B cell (primary cell): ENCODE measurements around the gene JAG1. TPM values are rescaled to one million over a fixed set of nuclear protein-coding genes. Genes with fewer than 3 reads are reported as not detected.

Experiments used
- ATAC-seq: fragments of 200-7000 bp; cut with Tn5 transposase; one replicate; pipeline ENCODE4 v1.10.0; 2021; ENCODE audit warnings: low read depth, mild to moderate bottlenecking, moderate number of reproducible peaks, moderate library complexity
- CTCF ChIA-PET: fragments of 350-600 bp; sonication (Branson Sonifier 250); formaldehyde crosslinking; loops from one replicate; lab custom pipeline; 2021; ENCODE audit warnings: antibody characterized with exemption, inconsistent platforms; lab: Charles Lee
- POLR2A ChIA-PET: fragments of 350-600 bp; sonication (Branson Sonifier 250); formaldehyde crosslinking; loops from one replicate; lab custom pipeline; 2021; ENCODE audit warnings: antibody characterized with exemption; lab: Charles Lee
- DNase-seq: peaks from one replicate; pipeline ENCODE4 v3.0.0; 2013
- H2AFZ ChIP-seq: 2 replicates; pipeline ENCODE4 v1.6.1; 2012; ENCODE audit warnings: mild to moderate bottlenecking, low read depth, low read length; ENCODE audit not compliant: insufficient read depth, poor library complexity, severe bottlenecking
- H3K27ac ChIP-seq, 2 donors: 1 replicate in 1 of 2; 2 replicates in 1 of 2; pipeline ENCODE4 v1.5.1; 2012 to 2013; ENCODE audit warnings: low read length in 2 of 2, mild to moderate bottlenecking in 2 of 2, moderate library complexity in 1 of 2
- H3K27me3 ChIP-seq, 4 experiments: fragments of 200-600 bp in 1 of 4; sonication (generic) in 1 of 4; replicated peaks in 1 of 4; 1 replicate in 2 of 4; 2 replicates in 2 of 4; pipeline versions ENCODE4 v1.6.1 to v1.7.0; 2013 to 2016; ENCODE audit warnings: low read length in 3 of 4, mild to moderate bottlenecking in 2 of 4, mixed read lengths in 1 of 4, moderate library complexity in 1 of 4; ENCODE audit not compliant: insufficient read depth in 4 of 4, control insufficient read depth in 3 of 4; ENCODE audit errors: control extremely low read depth in 1 of 4
- H3K36me3 ChIP-seq, 2 experiments: replicated peaks in 1 of 2; 1 replicate in 1 of 2; 2 replicates in 1 of 2; pipeline versions ENCODE4 v1.6.1 to v1.7.1; 2013; ENCODE audit warnings: low read length in 1 of 2; ENCODE audit not compliant: insufficient read depth in 2 of 2, control insufficient read depth in 1 of 2; ENCODE audit errors: control extremely low read depth in 1 of 2, extremely low read depth in 1 of 2
- H3K4me1 ChIP-seq, 2 donors: fragments of 200-600 bp in 1 of 2; sonication (generic) in 1 of 2; 1 replicate in 1 of 2; 2 replicates in 1 of 2; pipeline versions ENCODE4 v1.5.1 to v1.6.1; 2013 to 2017; ENCODE audit warnings: low read length in 2 of 2; ENCODE audit not compliant: control insufficient read depth in 2 of 2, insufficient read depth in 2 of 2
- H3K4me2 ChIP-seq: replicated peaks from 2 replicates; pipeline ENCODE3; 2012; ENCODE audit warnings: mild to moderate bottlenecking, low read depth, low read length; ENCODE audit not compliant: poor library complexity, severe bottlenecking
- H3K4me3 ChIP-seq, 5 experiments: fragments of 200-600 bp in 1 of 5; sonication (generic) in 1 of 5; 1 replicate in 3 of 5; 2 replicates in 2 of 5; pipeline versions ENCODE4 v1.5.1 to v1.7.0; 2011 to 2016; ENCODE audit warnings: low read length in 4 of 5, mild to moderate bottlenecking in 4 of 5, low read depth in 2 of 5, control low read depth in 1 of 5, moderate library complexity in 1 of 5; ENCODE audit not compliant: insufficient read depth in 1 of 5; ENCODE audit errors: control extremely low read depth in 1 of 5, extremely low read depth in 1 of 5
- H3K79me2 ChIP-seq: fragments of 200-600 bp; sonication (generic); one replicate; pipeline ENCODE4 v1.6.0; 2016; ENCODE audit warnings: low read length; ENCODE audit not compliant: control insufficient read depth, insufficient read depth
- H3K9ac ChIP-seq: fragments of 200-600 bp; sonication (generic); 2 replicates; pipeline ENCODE4 v1.6.1; 2017; ENCODE audit warnings: mild to moderate bottlenecking, low read length, moderate library complexity
- H3K9me3 ChIP-seq, 3 donors: one replicate each; pipeline versions ENCODE4 v1.6.1 to v1.7.1; 2013; ENCODE audit warnings: low read length in 2 of 3; ENCODE audit not compliant: control insufficient read depth in 2 of 3, insufficient read depth in 1 of 3; ENCODE audit errors: control extremely low read depth in 1 of 3
- H4K20me1 ChIP-seq: 2 replicates; pipeline ENCODE4 v1.6.0; 2012; ENCODE audit warnings: mild to moderate bottlenecking, low read length; ENCODE audit not compliant: insufficient read depth, control insufficient read depth, poor library complexity, severe bottlenecking
- H3K27ac Mint-ChIP-seq: one replicate; pipeline ENCODE4 v1.8.0; 2021; ENCODE audit warnings: mixed read lengths
- H3K27me3 Mint-ChIP-seq: one replicate; pipeline ENCODE4 v1.8.0; 2021; ENCODE audit warnings: mixed read lengths
- H3K4me1 Mint-ChIP-seq: one replicate; pipeline ENCODE4 v1.8.0; 2021; ENCODE audit warnings: mixed read lengths
- H3K4me3 Mint-ChIP-seq: one replicate; pipeline ENCODE4 v1.8.0; 2021; ENCODE audit warnings: mixed read lengths
- H3K9me3 Mint-ChIP-seq: one replicate; pipeline ENCODE4 v1.8.0; 2022; ENCODE audit warnings: mixed read lengths; ENCODE audit not compliant: insufficient read depth
- EZH2 ChIP-seq: IDR thresholded peaks from 2 replicates; pipeline ENCODE4 v1.6.1; 2012; ENCODE audit warnings: borderline replicate concordance, low read depth, mild to moderate bottlenecking, moderate library complexity, low read length; ENCODE audit not compliant: insufficient read depth, poor library complexity, severe bottlenecking
- WGBS: methylation state at CpG from one replicate; pipeline ENCODE4 v1.1.5; 2013; ENCODE audit warnings: missing lambda C conversion rate; ENCODE audit not compliant: insufficient coverage; 5-methylcytosine and 5-hydroxymethylcytosine counted together
- intact Hi-C: fragments of 100-400 bp; cut with micrococcal nuclease; formaldehyde crosslinking; loops from one replicate; pipeline ENCODE4 v1.10.0; 2022
- polyA plus RNA-seq: library from polyadenylated mRNA; depleted of rRNA; stranded (reverse); fragments of >200 nt; gene quantifications from 2 replicates; pipeline ENCODE4 v1.2.3, GENCODE V29; 2012
- total RNA-seq, 2 donors: library from RNA; stranded (reverse); fragments of 120-200 nt in 1 of 2; gene quantifications; 1 replicate in 1 of 2; 2 replicates in 1 of 2; pipeline versions ENCODE4 v1.2.3 to v1.2.4, GENCODE V29; 2013 to 2022
- TF ChIP-seq, protein P1 (sequence below): fragments of 200-600 bp; IDR thresholded peaks from one replicate; pipeline ENCODE4 v1.8.0; 2022; ENCODE audit warnings: antibody characterized with exemption, mild to moderate bottlenecking

JAG1 gene
- total and polyA plus RNA-seq, 2 donors (not counting 1 experiment from before 2014, with no cell fraction given) = not detected

GRCh38 chr20:10603971-10604864 lies 69.6 kb downstream of the JAG1 start:
- no peak for ATAC-seq
- Histone ChIP-seq H4K20me1 (no peaks in the 10 kb centered on the region), H3K27me3 (no peaks in the 10 kb centered on the region)

GRCh38 chr20:10603378-10603777 lies 70.4 kb downstream of the JAG1 start:
- ATAC-seq (no peak), DNase-seq (no peak)
- Histone ChIP-seq H2AFZ (no peak overlapping the region), H3K4me3 (no peak overlapping the region), H3K4me2 (no peak overlapping the region), H3K9me3 (no peaks in the 10 kb centered on the region), H3K4me1 (no peaks in the 10 kb centered on the region), H3K27ac (no peak overlapping the region), H3K36me3 (peaks cover 0 to 35% of the 10 kb centered on the region in 2 experiments), H3K27me3 (no peaks in the 10 kb centered on the region), H4K20me1 (no peaks in the 10 kb centered on the region), H3K79me2 (no peaks in the 10 kb centered on the region), H3K9ac (no peak overlapping the region)
- TF ChIP-seq, protein P1, sequence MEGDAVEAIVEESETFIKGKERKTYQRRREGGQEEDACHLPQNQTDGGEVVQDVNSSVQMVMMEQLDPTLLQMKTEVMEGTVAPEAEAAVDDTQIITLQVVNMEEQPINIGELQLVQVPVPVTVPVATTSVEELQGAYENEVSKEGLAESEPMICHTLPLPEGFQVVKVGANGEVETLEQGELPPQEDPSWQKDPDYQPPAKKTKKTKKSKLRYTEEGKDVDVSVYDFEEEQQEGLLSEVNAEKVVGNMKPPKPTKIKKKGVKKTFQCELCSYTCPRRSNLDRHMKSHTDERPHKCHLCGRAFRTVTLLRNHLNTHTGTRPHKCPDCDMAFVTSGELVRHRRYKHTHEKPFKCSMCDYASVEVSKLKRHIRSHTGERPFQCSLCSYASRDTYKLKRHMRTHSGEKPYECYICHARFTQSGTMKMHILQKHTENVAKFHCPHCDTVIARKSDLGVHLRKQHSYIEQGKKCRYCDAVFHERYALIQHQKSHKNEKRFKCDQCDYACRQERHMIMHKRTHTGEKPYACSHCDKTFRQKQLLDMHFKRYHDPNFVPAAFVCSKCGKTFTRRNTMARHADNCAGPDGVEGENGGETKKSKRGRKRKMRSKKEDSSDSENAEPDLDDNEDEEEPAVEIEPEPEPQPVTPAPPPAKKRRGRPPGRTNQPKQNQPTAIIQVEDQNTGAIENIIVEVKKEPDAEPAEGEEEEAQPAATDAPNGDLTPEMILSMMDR = no peak
- no peak for TF ChIP-seq EZH2
- Mint-ChIP-seq H3K27me3 (no peaks in the 10 kb centered on the region), H3K27ac (no peak overlapping the region), H3K4me3 (no peak overlapping the region), H3K9me3 (no peaks in the 10 kb centered on the region), H3K4me1 (no peaks in the 10 kb centered on the region)
- intact Hi-C loops = no loop called here
- ChIA-PET CTCF (no interaction called here), POLR2A (no interaction called here)
- 83% methylated on average over 2 of the region's 4 CpGs for WGBS

More at GRCh38 chr20:10603971-10604864, 69.6 kb downstream of the JAG1 start:
- Mint-ChIP-seq H3K4me1 (no peaks in the 10 kb centered on the region), H3K27me3 (no peaks in the 10 kb centered on the region), H3K9me3 (no peaks in the 10 kb centered on the region), H3K4me3 (no peak overlapping the region), H3K27ac (no peak overlapping the region)
- no peak overlapping the region for H3K9ac ChIP-seq
- H3K27ac ChIP-seq = no peak overlapping the region
- H3K79me2 ChIP-seq = no peaks in the 10 kb centered on the region
- intact Hi-C loops = no loop called here
- H3K4me3 ChIP-seq = no peak overlapping the region
- TF ChIP-seq, protein P1 = no peak
- no peak for TF ChIP-seq EZH2
- no peaks in the 10 kb centered on the region for H3K4me1 ChIP-seq
- no peaks in the 10 kb centered on the region for H3K9me3 ChIP-seq
- no peak for DNase-seq
- peaks cover 0 to 30% of the 10 kb centered on the region in 2 experiments for H3K36me3 ChIP-seq
- H2AFZ ChIP-seq = no peak overlapping the region
- H3K4me2 ChIP-seq = no peak overlapping the region
- POLR2A ChIA-PET = no interaction called here
- CTCF ChIA-PET = no interaction called here
- 98% methylated on average over 6 of the region's 8 CpGs for WGBS
